ENCODE data around the gene SUMF2. TPM values are rescaled to one million over a fixed set of nuclear protein-coding genes. Genes with fewer than 3 reads are reported as not detected.

The SUMF2 gene
- total RNA-seq, 1 experiment from 2014 or later = 89.2 TPM

DNA sequence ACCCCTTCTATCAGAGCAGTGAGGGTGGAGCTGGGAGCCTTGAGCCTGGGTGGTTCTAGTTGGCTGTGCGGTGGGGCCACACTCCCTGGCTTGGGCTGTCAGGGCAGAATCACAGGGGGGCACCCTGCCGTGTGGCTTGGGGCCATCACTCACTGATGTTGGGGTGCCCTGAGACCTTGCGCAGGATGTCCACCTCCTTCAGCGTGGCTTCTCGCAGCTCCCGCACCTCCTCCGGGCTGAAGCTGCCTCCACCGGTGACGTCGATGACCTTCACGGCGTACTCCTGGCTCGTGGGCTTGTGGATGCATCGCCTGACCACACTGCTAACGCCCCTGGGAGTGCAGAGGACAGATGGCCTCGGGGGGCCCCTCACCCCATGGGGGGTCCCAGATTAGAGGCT lies 23.4 kb downstream of the SUMF2 start:
- no CpG with 5 or more reads among the region's 16 CpGs for WGBS (ENCODE audit: extremely low coverage, insufficient read length, low lambda C conversion rate)
- H3K4me3 Mint-ChIP-seq = no peak overlapping the region
- no peak overlapping the region for H3K56ac ChIP-seq (ENCODE audit: insufficient read length, low read depth, low read length)
- H3K4ac ChIP-seq (ENCODE audit: low read depth, low read length) = no peak overlapping the region
- no peak overlapping the region for H3K18ac ChIP-seq (ENCODE audit: insufficient read length, low read depth, low read length)
- no peak overlapping the region for H3K23ac ChIP-seq (ENCODE audit: insufficient read length, low read depth, low read length)
- no peak overlapping the region for H3K14ac ChIP-seq (ENCODE audit: insufficient read depth, low read length)
- no peaks in the 10 kb centered on the region for H3K23me2 ChIP-seq (ENCODE audit: insufficient read length, low read depth, low read length, poor library complexity, severe bottlenecking)
- H3K4me1 ChIP-seq (ENCODE audit: insufficient read depth, low read length) = no peaks in the 10 kb centered on the region
- no peaks in the 10 kb centered on the region for H3K79me1 ChIP-seq (ENCODE audit: insufficient read depth, low read depth, low read length, poor library complexity, severe bottlenecking)
- no peak overlapping the region for H4K91ac ChIP-seq (ENCODE audit: insufficient read length, low read depth, low read length)
- H3K79me2 ChIP-seq (ENCODE audit: insufficient read depth, low read length) = no peaks in the 10 kb centered on the region
- no peak for TF ChIP-seq CTCF (conservative IDR thresholded peaks at IDR 0.05)
- H2BK120ac ChIP-seq (ENCODE audit: low read depth, low read length, poor library complexity, severe bottlenecking) = no peak overlapping the region
- no peak overlapping the region for H3K27ac ChIP-seq (ENCODE audit: insufficient read length, low read depth, low read length)
- no peak overlapping the region for H2BK20ac ChIP-seq (ENCODE audit: low read depth, low read length, poor library complexity, severe bottlenecking)
- no peak overlapping the region for H4K8ac ChIP-seq (replicated peaks; ENCODE audit: insufficient read length, low read depth, low read length)
- H3K27ac Mint-ChIP-seq = no peak overlapping the region
- no peak overlapping the region for H3T11ph ChIP-seq (ENCODE audit: low read length)
- no peak overlapping the region for H3K9ac ChIP-seq (ENCODE audit: extremely low read depth, insufficient read length, low read length)
- H3K27me3 Mint-ChIP-seq (ENCODE audit: low read depth) = no peaks in the 10 kb centered on the region
- no peak for DNase-seq
- H2BK5ac ChIP-seq (ENCODE audit: insufficient read length, low read length) = no peak overlapping the region
- H3K9me3 Mint-ChIP-seq = peaks cover 0 to 4% of the 10 kb centered on the region in 2 experiments; a peak in 1 of 5 replicates
- no peak overlapping the region for H2BK15ac ChIP-seq (ENCODE audit: low read depth, low read length)
- no peak overlapping the region for H3K4me2 ChIP-seq (ENCODE audit: insufficient read depth, insufficient read length, low read length)
- peaks cover 0 to 4% (median 0%) of the 10 kb centered on the region in 3 experiments; a peak in 3 of 7 replicates for H3K36me3 Mint-ChIP-seq (ENCODE audit: insufficient read depth in 1 of 3, low read depth in 3 of 3)
- no peaks in the 10 kb centered on the region for H4K20me1 ChIP-seq (ENCODE audit: control insufficient read depth, insufficient read depth, insufficient read length)
- H2AK5ac ChIP-seq (ENCODE audit: insufficient read length, low read length) = no peak overlapping the region
- no peak overlapping the region for H2AFZ ChIP-seq (ENCODE audit: low read length)
- no peak overlapping the region for H2BK12ac ChIP-seq (ENCODE audit: insufficient read length, low read depth, low read length)
- no peaks in the 10 kb centered on the region for H3K4me1 Mint-ChIP-seq
- H3K9me3 ChIP-seq (ENCODE audit: control insufficient read depth, low read depth, low read length) = no peaks in the 10 kb centered on the region
- no peak overlapping the region for H4K5ac ChIP-seq (ENCODE audit: insufficient read length, low read depth, low read length)
- no peaks in the 10 kb centered on the region for H3K27me3 ChIP-seq (ENCODE audit: insufficient read depth, low read length)

All from H9 (cell line).